GM21447 (cell line): ENCODE data around the gene SLC51A.
"Not testable (repeated sequence)": the region's sequence is repeated elsewhere in the genome, so short reads cannot be mapped to it uniquely, and the experiment has no call there.

ENCODE experiments used
- ATAC-seq: cut with Tn5 transposase; IDR thresholded peaks from one replicate; pipeline ENCODE4 v1.9.1; 2021; ENCODE audit not compliant: unreplicated experiment

SLC51A gene

GRCh38 chr3:196193133-196193735, 23.1 kb upstream of the SLC51A start:
- ATAC-seq = no peak

- no peak for ATAC-seq
Measured at GRCh38 chr3:196193736-196194541, 22.4 kb upstream of the SLC51A start.

DNA sequence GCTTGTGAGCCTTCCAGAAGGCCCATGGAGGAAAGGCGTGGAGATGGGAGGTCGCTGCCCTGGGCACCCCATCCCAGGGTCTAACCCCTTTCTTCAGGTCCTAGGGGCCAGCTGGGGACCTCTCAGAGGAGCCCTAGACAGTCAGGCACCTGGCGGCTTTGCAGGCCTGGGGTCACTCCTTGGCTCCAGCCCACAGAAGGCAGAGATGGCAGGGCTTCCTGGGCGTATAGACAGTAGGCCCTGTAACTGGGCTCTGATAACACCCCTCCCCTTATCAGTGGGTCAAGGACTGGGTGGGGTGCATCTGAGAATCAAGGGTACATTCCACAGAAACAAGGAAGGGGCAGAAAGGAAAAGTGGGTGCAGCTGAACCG, 21.8 kb upstream of the SLC51A start:
- no peak for ATAC-seq

- ATAC-seq = no peak
Measured at GRCh38 chr3:196195664-196196265, 20.6 kb upstream of the SLC51A start.

DNA sequence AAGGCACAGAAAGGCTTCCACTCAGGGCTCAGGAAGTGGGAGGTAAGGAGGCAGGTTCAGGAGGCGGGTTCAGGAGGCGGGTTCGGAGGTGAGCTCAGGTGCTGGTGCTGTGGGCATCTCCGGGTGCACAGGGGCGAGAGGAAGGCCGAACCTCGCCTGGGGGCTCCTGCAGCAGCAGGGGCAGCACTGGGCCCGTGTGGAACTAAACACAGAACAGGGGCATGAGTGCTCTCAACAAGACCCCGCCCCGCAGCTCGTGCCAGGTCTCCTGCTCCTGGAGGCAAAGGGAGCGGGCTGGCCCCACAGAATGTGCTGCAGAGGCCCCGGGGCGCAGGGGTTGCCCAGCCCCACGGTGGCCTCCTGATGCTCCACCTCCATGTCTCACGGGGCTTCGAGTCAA, 18.8 kb upstream of the SLC51A start:
- ATAC-seq = no peak

DNA sequence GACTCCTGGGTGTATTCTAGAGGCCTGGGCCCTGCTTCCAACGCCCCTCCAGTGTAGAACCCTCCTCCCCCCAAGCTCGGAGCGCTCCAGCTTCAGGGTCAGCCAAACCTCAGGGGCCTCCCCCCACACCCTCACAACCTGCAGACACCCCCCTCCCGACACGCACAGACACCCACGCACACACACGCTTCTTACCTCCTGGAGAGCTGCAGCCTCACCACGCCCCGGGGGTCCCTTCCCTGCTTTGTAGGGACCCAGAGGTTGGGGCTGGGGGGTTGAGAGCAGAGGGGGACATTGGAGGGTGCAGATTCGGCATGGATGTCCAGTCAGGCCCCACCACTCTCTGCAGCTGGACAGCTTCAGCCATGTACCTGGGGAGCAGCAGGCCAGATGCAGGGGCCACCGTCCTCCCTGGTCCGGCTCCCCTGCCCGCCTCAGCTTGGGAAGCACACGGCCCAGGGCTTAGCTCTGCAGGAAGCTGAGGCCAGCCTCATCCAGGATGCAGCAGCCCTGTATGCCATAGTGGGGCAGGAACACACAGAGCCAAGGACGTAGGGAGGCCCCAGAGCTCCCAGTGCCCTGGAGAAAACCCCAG, 18.2 kb upstream of the SLC51A start:
- ATAC-seq = no peak

DNA sequence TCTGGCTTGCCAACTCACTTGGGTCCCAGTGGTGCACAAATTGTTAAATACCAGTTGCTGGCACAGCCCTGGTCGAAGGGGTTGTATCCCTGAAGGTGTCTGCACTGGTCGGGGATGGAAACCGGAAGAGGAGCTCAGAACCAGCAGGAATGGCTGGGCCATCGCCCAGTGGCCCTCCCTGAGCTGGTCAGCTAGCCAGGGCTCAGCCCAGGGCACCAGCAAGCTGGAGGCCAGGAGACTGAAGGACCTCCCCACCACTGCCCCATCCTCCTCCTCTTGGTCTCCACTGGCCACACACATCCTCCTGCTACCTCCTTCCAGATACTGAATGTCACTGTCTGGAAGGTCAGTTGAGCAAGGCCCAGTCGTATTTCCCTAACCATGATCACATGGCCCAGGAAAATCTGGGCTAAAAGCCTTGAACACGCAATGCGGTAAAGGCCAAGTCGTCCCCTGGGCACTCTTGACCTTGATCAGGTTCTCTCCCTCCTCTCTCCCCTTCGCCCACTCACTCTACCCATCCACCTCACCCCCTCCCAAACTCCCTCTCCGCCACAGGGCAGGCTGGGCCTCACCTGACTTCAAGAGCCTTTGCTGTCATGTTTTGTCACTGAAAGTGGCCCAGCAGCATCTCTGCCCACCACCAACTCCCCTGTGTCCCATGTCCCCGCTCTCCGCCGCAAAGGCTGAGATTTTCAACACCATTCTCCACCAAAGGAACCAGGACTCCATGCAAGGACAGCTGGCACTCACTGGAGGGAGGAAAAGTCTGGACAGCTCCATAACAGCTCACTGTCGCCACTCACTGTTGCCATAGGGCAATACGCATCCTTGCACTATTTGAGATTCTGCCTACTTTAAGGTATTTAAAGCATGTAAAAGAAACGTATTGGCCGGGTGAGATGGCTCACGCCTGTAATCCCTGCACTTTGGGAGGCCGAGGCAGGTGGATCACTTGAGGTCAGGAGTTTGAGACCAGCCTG, 17.3 kb upstream of the SLC51A start:
- no peak for ATAC-seq

DNA sequence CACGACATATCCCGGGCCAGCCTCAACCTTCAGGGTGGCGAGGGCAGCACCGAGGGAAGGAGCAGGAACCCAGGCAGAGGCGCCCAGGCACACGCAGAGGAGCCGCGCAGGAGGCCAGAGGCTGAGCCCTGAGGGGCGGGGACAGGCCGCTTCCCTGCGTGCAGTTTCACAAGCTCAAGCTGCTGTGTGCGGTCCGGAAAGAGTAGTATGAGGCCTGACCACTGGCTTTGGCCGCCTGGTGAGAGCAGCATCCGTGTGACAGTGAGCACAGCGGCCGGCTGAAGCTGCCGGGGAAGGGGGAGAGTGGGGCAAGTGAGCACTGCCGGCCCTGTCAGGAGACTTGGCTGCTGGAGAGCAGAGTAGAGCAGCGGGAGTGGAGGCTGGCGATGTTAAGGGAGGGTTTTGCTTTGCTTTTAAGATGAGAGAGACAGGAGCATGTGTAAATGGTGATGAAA, 13.8 kb upstream of the SLC51A start:
- no peak for ATAC-seq

DNA sequence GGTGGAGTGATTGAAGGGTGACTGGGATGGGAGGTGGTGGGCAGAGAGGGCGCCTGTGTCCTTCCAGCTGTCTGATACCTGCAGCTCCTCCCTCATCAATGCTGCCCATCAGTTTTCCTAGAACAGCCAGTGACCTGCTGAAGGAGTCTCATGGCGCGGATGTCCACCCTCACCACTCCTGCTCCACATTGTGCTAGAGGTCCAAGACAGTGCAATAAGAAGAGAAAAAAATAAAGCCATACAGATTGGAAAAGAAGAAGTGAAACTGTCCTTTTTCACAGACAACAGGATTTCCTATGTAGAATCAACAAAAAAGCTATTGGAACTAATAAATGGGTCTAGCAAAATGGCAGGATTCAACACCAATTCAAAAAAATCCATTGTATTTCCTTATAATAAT, 12.5 kb upstream of the SLC51A start:
- ATAC-seq = no peak

GRCh38 chr3:196205442-196206205, 10.7 kb upstream of the SLC51A start:
- ATAC-seq = not testable (repeated sequence)

GRCh38 chr3:196207159-196207832, 9.0 kb upstream of the SLC51A start:
- no peak for ATAC-seq

DNA sequence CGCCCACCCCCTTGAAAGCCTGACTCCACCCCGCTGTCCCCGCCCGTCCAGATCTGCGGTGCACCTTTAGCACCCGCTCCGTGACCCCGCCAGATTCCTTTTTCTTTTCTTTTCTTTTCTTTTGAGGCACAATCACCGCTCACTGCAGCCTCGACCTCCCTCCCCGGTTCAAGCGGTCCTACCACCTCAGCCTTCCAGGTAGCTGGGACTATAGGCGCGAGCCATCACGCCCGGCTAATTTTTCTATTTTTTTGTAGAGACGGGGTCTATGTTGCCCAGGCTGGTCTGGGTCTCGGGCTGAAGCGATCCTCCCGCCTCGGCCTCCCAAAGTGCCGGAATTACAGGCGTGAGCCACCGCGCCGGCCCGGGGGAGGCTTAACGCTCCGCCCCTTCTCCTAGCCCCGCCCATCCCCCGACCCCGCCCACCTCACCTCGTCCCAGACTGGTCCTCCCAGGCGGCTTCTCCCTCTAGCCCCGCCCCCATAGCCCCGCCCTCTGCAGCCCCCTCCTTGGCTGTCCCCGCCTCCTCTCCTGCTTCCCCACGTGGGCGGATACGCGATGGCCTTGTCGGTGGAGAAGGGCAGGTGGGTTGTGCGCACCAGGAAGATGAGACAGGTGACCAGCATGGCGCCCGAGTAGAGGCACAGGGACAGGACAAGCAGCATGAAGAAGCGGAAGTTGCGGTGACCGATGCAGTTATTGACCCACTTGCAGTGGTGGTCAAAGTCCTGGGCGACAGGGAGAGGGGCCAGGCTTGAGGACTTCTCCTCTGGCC, 8.3 kb upstream of the SLC51A start:
- ATAC-seq = no peak

- ATAC-seq = no peak
Measured at GRCh38 chr3:196208942-196209695, 7.2 kb upstream of the SLC51A start.

GRCh38 chr3:196209944-196210672, 6.2 kb upstream of the SLC51A start:
- not testable (repeated sequence) for ATAC-seq

- no peak for ATAC-seq
Measured at GRCh38 chr3:196210673-196211556, 5.4 kb upstream of the SLC51A start, which contains the start of gene ZDHHC19. Gene ZDHHC19 (minus strand): TSS chr3:196211400. CDS start chr3:196211315, 85 bp downstream.
